GM12891 (cell line): ENCODE measurements around the gene MYO7B.
A peak's percentile ranks its signal among the peaks of the same experiment; 100 is the strongest.

ENCODE experiments used
- DNase-seq: peaks from one replicate; pipeline ENCODE4 v3.0.0; 2011; ENCODE audit warnings: low spot score; ENCODE audit not compliant: insufficient read length
- FAIRE-seq: peaks from 2 replicates; lab custom pipeline; 2011; peaks lifted over from hg19 to GRCh38; lab: Jason Lieb, UNC
- PAX5 ChIP-seq: IDR thresholded peaks from 2 replicates; pipeline ENCODE4 v1.6.1; 2011; ENCODE audit warnings: low read length, moderate library complexity, mild to moderate bottlenecking; ENCODE audit not compliant: insufficient read depth, severe bottlenecking
- POLR2A ChIP-seq: IDR thresholded peaks from 2 replicates; pipeline ENCODE4 v1.6.1; 2011; ENCODE audit warnings: low read depth, low read length, control low read depth
- POLR2AphosphoS5 ChIP-seq: IDR thresholded peaks from 2 replicates; pipeline ENCODE4 v1.6.1; 2011; ENCODE audit warnings: low read depth, low read length, control low read depth
- POU2F2 ChIP-seq: IDR thresholded peaks from 2 replicates; pipeline ENCODE4 v1.6.1; 2011; ENCODE audit warnings: low read depth, mild to moderate bottlenecking, control low read depth, low read length, moderate library complexity
- SPI1 ChIP-seq: IDR thresholded peaks from 2 replicates; pipeline ENCODE4 v1.6.1; 2011; ENCODE audit warnings: low read depth, low read length, control low read depth
- TAF1 ChIP-seq: IDR thresholded peaks from 2 replicates; pipeline ENCODE4 v1.6.1; 2011; ENCODE audit warnings: low read depth, low read length, control low read depth

Gene MYO7B

DNA sequence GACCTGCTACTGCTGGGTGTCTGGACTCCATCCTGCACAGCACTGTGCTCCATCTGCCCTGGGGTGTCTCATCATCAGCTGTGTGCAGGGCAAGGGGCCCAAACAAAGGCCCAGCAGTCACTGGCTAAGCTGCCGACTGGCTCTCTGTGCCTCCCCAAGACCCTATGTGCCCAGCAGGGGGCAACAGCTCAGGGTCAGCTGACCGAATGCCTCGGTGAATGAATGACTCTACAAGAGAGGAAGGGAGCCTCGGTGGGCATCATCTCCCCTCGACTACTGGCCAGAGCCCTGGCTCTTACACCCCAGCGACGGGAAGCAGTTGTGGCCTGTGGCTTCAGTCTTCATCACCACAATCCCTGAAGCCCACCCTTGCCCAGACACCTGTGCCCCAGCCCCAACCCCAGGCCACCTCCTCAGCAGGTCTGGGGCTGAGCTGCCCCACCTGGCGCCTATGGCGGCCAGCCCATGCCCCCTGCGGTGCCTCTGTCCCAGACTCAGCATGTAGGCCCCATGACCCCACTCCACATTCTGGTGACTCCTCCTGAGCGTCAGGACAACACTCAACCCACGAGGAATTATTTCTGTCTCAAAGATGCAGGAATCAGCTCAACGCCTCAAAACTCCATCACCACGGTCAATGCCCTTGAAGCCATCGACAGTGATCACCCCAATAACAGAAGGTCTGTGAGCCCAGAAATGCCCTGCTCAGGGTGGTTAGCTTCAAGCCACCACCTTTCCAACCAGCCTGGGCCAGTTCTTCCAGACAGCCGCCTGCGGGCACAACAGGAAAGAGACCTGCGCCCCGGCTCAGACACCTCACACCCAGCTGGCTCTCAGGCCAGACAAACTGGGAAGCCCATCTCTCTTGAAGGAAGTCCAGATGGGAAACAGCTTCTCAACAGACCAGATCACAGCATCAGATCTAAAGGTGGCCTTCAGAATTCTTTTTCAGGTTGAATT is 108.9 kb downstream of the MYO7B start:
- no peak for TF ChIP-seq POU2F2
- no peak for TF ChIP-seq POLR2A
- TF ChIP-seq TAF1, result no peak
- no peak for TF ChIP-seq SPI1
- TF ChIP-seq POLR2AphosphoS5, result no peak
- no peak for TF ChIP-seq PAX5
- FAIRE-seq (no peak), DNase-seq (no peak)

DNA sequence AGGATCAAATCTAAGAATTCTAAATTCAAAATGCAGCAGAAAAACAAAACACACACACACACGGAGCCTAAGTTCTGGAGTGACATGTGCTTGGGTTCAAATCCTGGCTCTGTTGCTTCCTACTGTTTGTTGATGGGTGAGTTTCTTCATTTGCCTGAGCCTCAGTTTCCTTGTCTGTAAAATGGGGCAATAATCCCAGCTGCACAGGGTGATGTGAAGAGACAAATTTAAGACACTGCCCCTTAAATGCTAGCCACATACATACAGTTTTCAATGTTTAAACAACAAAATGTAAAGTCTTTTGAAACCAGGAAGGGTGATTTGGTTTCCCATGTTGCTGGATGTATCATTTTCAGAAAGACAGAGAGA is 109.5 kb downstream of the MYO7B start:
- TF ChIP-seq SPI1 (no peak), POU2F2 (no peak), POLR2A (no peak), POLR2AphosphoS5 (no peak), PAX5 (no peak), TAF1 (no peak)
- FAIRE-seq (no peak), DNase-seq (no peak)

DNA sequence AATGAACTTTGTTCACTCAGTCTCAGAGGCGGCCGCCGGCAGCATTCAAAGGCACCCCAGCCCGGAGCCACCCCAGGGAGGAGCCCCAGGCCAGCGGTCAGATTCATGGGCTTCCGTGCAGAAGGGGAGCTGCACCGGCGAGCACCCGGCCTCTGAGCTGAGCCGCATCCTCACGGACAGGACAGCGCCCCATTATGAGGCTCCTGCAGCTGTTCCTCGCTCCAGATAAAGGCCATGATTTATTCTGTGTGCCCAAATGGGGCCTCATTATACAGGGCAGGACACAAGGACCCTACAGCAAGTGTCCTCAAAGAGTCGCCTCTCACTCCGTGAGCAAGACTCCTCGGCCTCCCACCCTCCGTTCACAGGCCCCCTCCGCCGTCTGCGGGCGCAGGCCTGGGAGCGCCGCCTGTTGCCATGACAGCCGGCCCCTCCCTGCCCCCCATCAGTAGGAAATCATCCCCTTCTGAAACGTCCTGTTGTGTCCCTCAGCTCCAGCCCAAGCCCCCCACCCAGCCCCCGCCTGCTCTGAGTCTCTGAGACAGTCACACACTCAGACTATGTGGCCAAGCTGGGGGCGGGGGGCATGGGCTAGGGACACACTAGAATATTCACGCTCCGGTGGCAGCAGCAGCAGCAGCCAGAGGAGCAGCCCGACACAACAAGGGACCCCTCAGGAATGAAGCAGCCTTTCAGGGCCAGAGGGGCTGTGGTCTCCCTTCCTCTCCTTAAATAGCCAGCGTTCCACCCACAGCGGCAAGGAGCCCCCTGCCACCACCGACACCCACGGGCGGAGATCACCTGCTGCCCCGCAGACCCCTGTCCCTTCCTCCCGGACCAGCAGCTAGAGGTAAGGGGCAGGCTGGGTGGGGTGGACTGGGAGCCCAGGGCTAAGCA is 110.2 kb downstream of the MYO7B start, which contains the start of gene GPR17:
Gene GPR17, plus strand, starts transcription at position 759 of the 897 bp plus-strand sequence. CDS start 4,583 bp downstream, outside the sequence.
- FAIRE-seq (no peak), DNase-seq (no peak)
- TF ChIP-seq POLR2AphosphoS5, result no peak
- TF ChIP-seq PAX5, result no peak
- no peak for TF ChIP-seq SPI1
- no peak for TF ChIP-seq TAF1
- no peak for TF ChIP-seq POU2F2
- no peak for TF ChIP-seq POLR2A

DNA sequence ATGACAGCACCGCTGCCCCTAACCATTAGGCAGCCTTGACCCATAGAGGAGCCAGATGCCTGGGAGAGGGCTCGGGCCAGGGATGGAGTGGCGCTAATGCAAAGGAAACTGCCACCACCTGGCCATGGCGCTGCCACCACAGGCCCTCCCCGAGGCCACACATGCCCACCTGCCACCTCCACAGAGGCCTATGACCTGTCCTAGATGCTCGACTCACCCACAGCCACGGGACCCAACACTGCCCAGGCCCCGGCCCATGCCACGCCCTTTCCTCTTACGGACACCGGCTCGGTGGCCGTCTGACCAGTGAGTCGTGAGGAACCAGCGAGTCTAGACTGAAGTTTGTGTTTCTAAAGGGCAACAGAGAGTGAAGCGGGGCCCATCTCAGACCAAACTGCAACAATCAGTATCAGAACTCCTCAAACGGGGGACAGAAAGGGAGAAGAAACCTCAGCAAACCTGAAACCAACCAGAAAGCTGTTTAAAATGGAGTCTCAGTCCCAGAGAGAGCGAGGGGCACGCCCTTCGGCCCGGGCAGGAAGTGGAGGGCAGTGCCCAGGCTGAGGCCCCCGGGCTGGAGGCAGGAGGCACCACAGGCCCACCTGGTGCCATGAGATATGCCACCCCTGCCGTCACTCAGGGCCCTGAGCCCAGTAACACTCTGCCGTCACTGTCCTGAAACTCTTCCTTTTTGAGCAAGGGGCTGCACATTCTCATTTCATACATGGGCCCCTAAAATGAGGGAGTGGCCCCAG is 111.2 kb downstream of the MYO7B start:
- TF ChIP-seq SPI1 (no peak), POLR2A (no peak), PAX5 (no peak), TAF1 (no peak), POU2F2 (no peak), POLR2AphosphoS5 (no peak)
- no peak for DNase-seq
- FAIRE-seq, result no peak

DNA sequence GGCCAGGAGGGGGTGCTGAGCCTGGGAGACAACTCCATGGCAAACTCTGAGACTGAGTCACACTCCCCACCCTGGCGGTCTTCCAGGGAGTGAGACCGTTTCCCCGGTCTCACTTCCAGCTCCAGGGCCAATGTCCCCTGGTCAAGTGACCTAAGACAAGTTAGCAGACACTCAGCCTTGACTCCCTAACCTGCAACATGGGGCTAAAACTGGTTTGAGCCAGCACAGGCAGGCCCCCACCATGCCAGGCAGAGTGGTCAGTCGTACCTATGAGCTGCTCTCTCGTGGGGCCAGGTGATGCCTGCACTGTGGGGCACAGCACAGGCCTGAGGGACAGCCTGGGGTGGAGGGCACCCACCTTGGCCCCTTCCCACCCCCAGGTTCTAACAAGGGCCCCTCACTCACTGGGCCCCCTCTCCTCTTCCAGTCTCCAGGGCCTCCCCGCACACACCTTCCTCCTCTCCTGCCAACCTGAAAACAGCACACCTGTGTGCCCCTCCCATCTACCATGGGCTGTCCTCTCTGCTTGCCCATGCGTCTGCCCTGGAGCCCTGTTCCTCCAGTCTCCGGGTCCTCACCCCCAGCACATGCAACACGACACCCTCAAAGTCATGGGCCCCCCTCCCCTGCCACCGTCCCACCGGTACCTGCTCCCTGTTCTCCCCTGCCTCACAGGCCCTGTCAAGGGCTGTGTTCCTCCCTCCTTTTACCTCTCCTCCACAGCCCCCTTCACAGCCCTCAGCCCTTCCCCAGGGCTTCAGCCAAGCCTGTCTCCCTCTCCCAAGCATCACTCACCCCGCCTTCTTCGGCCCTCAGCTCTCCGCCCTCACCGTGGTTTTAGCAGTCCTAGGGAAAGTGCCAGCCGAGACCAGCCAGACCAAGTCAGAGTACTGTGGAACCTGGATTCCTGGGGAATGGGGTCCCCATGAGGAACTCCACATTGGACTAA is 112.0 kb downstream of the MYO7B start:
- FAIRE-seq, result no peak
- TF ChIP-seq POLR2A (no peak), POU2F2 (no peak), SPI1 (no peak), PAX5 (no peak), TAF1 (no peak), POLR2AphosphoS5 (no peak)
- no peak for DNase-seq

DNA sequence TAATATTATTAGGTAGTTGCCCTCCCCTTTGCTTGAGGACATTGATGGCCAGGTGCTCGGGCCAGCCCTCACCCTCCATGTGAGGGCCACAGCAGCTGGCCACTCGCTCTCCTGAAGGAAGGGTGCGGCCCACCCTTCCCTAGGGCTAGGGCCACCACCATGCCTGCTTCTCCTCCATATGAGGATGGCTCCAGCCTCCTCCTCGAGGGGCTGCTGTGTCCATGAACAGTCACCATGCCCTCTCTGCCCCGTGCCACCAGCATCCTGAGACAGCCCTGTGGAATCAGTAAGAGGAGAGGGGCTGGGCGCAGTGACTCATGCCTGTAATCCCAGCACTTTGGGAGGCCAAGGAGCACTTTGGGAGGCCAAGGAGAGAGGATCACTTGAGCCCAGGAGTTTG is 112.8 kb downstream of the MYO7B start:
- DNase-seq (no peak), FAIRE-seq (no peak)
- TF ChIP-seq SPI1, result no peak
- TF ChIP-seq POLR2A, result no peak
- no peak for TF ChIP-seq POLR2AphosphoS5
- TF ChIP-seq PAX5, result no peak
- no peak for TF ChIP-seq TAF1
- TF ChIP-seq POU2F2, result no peak

DNA sequence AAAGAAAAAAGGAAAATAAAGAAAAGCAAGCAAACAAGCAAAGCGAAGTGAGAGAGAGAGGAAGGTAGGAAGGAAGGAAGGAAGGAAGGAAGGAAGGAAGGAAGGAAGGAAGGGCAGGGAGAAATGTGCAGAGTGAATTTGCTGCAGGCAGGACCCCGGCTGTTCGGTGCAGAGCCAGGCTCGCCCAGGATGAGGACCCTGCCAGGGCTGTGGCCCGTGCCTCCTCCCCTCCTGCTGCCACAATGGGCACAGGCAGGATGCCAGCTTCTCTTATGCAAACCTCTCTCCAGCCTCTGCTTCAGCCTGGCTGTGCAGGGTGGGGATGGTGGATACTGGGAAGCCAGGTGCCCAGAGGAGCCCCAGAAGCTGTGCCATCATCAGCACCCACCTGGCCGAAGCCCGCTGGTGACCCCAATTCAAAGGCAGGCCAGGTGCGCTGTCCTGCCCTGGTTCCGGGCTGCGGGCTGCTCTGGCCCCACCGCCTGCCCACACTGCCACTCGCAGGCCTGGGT is 113.7 kb downstream of the MYO7B start:
- TF ChIP-seq TAF1 (no peak), SPI1 (no peak), POU2F2 (no peak), PAX5 (no peak), POLR2AphosphoS5 (no peak), POLR2A (no peak)
- FAIRE-seq, result no peak
- DNase-seq, result no peak

DNA sequence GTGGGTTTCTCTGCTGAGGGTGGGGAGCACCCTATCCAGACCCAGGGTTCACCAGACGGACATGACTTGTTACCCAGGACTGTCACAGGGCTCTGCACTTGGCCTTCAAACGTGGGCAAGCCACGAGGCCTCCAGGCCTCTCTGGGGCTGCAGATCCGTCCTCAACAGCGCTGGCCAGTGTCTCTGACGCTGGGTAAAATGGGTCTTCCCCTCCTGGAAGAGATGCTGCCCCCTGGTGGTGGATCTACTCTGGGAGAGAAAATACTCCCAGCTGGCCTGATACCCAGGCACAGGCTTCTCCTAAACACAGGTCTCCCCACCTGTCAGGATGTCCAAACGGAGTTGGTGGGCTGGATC is 114.2 kb downstream of the MYO7B start:
- peak; percentile 79 for DNase-seq
- no peak for TF ChIP-seq POLR2AphosphoS5
- TF ChIP-seq TAF1, result no peak
- no peak for TF ChIP-seq SPI1
- no peak for TF ChIP-seq POU2F2
- TF ChIP-seq PAX5, result no peak
- no peak for TF ChIP-seq POLR2A
- peak; percentile 90 for FAIRE-seq
